ENCODE results near the gene DHRS7B.

DNA sequence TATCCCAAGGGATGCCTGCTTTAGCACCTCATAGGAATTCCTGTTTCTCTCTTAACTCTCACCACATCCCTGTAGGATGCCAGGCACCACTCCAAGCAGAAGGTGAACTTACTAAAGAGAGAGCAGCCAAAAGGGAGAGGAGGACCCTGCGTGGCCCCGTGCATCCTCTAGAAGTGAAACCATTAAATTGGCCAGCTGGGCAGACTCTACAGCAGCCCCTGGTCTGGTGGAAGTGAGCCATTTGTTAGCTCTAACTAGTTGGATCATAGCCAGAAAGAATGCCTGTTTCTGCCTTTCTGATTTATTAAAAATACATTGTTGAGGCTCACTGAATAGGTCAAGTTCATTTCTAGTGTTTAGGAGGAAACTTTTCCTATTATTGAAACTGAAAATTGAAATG lies 64.9 kb downstream of the DHRS7B start:
- TF ChIP-seq SP1 (IDR thresholded peaks at IDR 0.05) = no peak
- no peak for TF ChIP-seq BHLHE40 (IDR thresholded peaks at IDR 0.05; ENCODE audit: borderline replicate concordance)
- no peak for TF ChIP-seq FOXA1 (IDR thresholded peaks at IDR 0.05)
- no peak for TF ChIP-seq SUZ12 (IDR thresholded peaks at IDR 0.05)
- TF ChIP-seq ELF4 (IDR thresholded peaks at IDR 0.05) = no peak
- TF ChIP-seq L3MBTL2 (conservative IDR thresholded peaks at IDR 0.05) = no peak
- TF ChIP-seq HDGF (IDR thresholded peaks at IDR 0.05; ENCODE audit: borderline replicate concordance) = no peak
- TF ChIP-seq ARNT (IDR thresholded peaks at IDR 0.05) = no peak
- no peak for TF ChIP-seq NFRKB (IDR thresholded peaks at IDR 0.05)
- no peak for TF ChIP-seq FOXM1 (IDR thresholded peaks at IDR 0.05; ENCODE audit: borderline replicate concordance)

Data from HEK293T (cell line).